Keratinocyte (primary cell): Measurements from ENCODE around the gene NLRC3. TPM values are rescaled to one million over a fixed set of nuclear protein-coding genes. Genes with fewer than 3 reads are reported as not detected.

Experiments used
- DNase-seq: peaks from one replicate; pipeline ENCODE4 v3.0.0-alpha.2; 2011; ENCODE audit warnings: low read depth, missing footprints, low spot score
- FAIRE-seq: peaks from 2 replicates; lab custom pipeline; 2011; peaks lifted over from hg19 to GRCh38; lab: Jason Lieb, UNC
- H2AFZ ChIP-seq: 2 replicates; pipeline ENCODE4 v1.6.0; 2012; ENCODE audit warnings: low read length, control low read depth, inconsistent platforms; ENCODE audit not compliant: control insufficient read depth
- H3K27ac ChIP-seq: 2 replicates; pipeline ENCODE4 v1.5.1; 2011; ENCODE audit warnings: low read length; ENCODE audit not compliant: control insufficient read depth, insufficient read depth
- H3K27me3 ChIP-seq: 3 replicates; pipeline ENCODE4 v1.6.0; 2011; ENCODE audit warnings: low read length; ENCODE audit not compliant: control insufficient read depth, insufficient read depth; ENCODE audit errors: extremely low read depth
- H3K36me3 ChIP-seq, 2 experiments: 2 replicates in 1 of 2; 3 replicates in 1 of 2; pipeline ENCODE4 v1.5.1; 2011; ENCODE audit warnings: low read length in 2 of 2, mild to moderate bottlenecking in 1 of 2; ENCODE audit not compliant: control insufficient read depth in 2 of 2, insufficient read depth in 2 of 2; ENCODE audit errors: extremely low read depth in 1 of 2
- H3K4me1 ChIP-seq: 3 replicates; pipeline ENCODE4 v1.5.1; 2011; ENCODE audit warnings: low read length; ENCODE audit not compliant: control insufficient read depth, insufficient read depth; ENCODE audit errors: extremely low read depth
- H3K4me2 ChIP-seq: 3 replicates; pipeline ENCODE4 v1.6.0; 2011; ENCODE audit warnings: low read depth, low read length; ENCODE audit not compliant: control insufficient read depth, insufficient read depth; ENCODE audit errors: extremely low read depth
- H3K4me3 ChIP-seq, 3 experiments: fragments of 200-600 bp in 1 of 3; sonication (generic) in 1 of 3; 2 replicates in 2 of 3; 3 replicates in 1 of 3; pipeline ENCODE4 v1.5.1; 2011 to 2016; ENCODE audit warnings: low read length in 3 of 3, mild to moderate bottlenecking in 3 of 3, control low read depth in 2 of 3, inconsistent platforms in 1 of 3, low read depth in 1 of 3, mixed read lengths in 1 of 3, mixed run types in 1 of 3, moderate library complexity in 1 of 3; ENCODE audit not compliant: control insufficient read depth in 2 of 3, insufficient read depth in 2 of 3; ENCODE audit errors: extremely low read depth in 1 of 3
- H3K79me2 ChIP-seq: 2 replicates; pipeline ENCODE4 v1.6.0; 2012; ENCODE audit warnings: low read length; ENCODE audit not compliant: control insufficient read depth, insufficient read depth
- H3K9ac ChIP-seq: 3 replicates; pipeline ENCODE4 v1.6.0; 2011; ENCODE audit warnings: low read length; ENCODE audit not compliant: control insufficient read depth, insufficient read depth; ENCODE audit errors: extremely low read depth
- H3K9me1 ChIP-seq: 3 replicates; pipeline ENCODE4 v1.6.0; 2011; ENCODE audit warnings: low read length; ENCODE audit not compliant: control insufficient read depth, insufficient read depth; ENCODE audit errors: extremely low read depth
- H3K9me3 ChIP-seq: 2 replicates; pipeline ENCODE4 v1.5.1; 2012; ENCODE audit warnings: low read depth, low read length; ENCODE audit not compliant: control insufficient read depth
- H4K20me1 ChIP-seq: 3 replicates; pipeline ENCODE4 v1.6.0; 2011; ENCODE audit warnings: low read length; ENCODE audit not compliant: control insufficient read depth, insufficient read depth; ENCODE audit errors: extremely low read depth
- CTCF ChIP-seq, 3 experiments: IDR thresholded peaks in 1 of 3; conservative IDR thresholded peaks in 1 of 3; optimal IDR thresholded peaks in 1 of 3; 2 replicates in 2 of 3; 3 replicates in 1 of 3; pipeline versions ENCODE3 to v1.5.1; 2011; ENCODE audit warnings: low read length in 3 of 3, mild to moderate bottlenecking in 3 of 3, moderate library complexity in 2 of 3, control low read depth in 1 of 3, inconsistent platforms in 1 of 3; ENCODE audit not compliant: insufficient read depth in 2 of 3; ENCODE audit errors: extremely low read depth in 1 of 3
- EZH2 ChIP-seq: IDR thresholded peaks from one replicate; pipeline ENCODE4 v1.6.1; 2012; ENCODE audit warnings: inconsistent platforms, mild to moderate bottlenecking, low read length, moderate library complexity
- dilution Hi-C: fragments of 300-500 bp; cut with MboI; formaldehyde crosslinking; loops from one replicate; pipeline ENCODE4 v1.7.0; 2020; ENCODE audit warnings: low sequenced_read_pairs; ENCODE audit not compliant: extremely low pct_ligation_motif_present
- polyA plus RNA-seq, 5 experiments: library from polyadenylated mRNA; depleted of rRNA in 3 of 5; stranded (reverse) in 3 of 5; stranded (forward) in 1 of 5; unstranded in 1 of 5; fragments of >200 nt; gene quantifications; 1 replicate in 1 of 5; 2 replicates in 3 of 5; 3 replicates in 1 of 5; pipeline versions ENCODE4 v1.2.1 to v1.2.3, GENCODE V29; 2011 to 2012; ENCODE audit warnings: missing spikeins in 2 of 5, low read depth in 1 of 5, low replicate concordance in 1 of 5

NLRC3 gene
- polyA plus RNA-seq, 1 donor (not counting 4 experiments of a cell fraction or from before 2014, with no cell fraction given), result not detected

- Histone ChIP-seq H4K20me1 (no peaks in the 10 kb centered on the region), H3K9me1 (peaks cover 2% of the 10 kb centered on the region), H3K9ac (no peak overlapping the region), H3K4me2 (no peak overlapping the region), H2AFZ (no peak overlapping the region), H3K27me3 (no peaks in the 10 kb centered on the region), H3K4me3 (no peak overlapping the region), H3K27ac (no peak overlapping the region), H3K79me2 (no peaks in the 10 kb centered on the region), H3K9me3 (peaks cover 3% of the 10 kb centered on the region), H3K4me1 (no peaks in the 10 kb centered on the region), H3K36me3 (peaks cover 7 to 11% of the 10 kb centered on the region in 2 experiments)
- FAIRE-seq (no peak), DNase-seq (no peak)
- dilution Hi-C loops, result no loop called here
- TF ChIP-seq CTCF (optimal IDR thresholded peaks at IDR 0.05 in 1 of 3, IDR thresholded peaks at IDR 0.05 in 1 of 3, conservative IDR thresholded peaks at IDR 0.05 in 1 of 3; ENCODE audit: extremely low read depth in 1 of 3, insufficient read depth in 2 of 3, low read length in 3 of 3) (no peak), EZH2 (no peak)
These were observed 25.1 kb upstream of the NLRC3 start for GRCh38 chr16:3602320-3602653.

GRCh38 chr16:3601614-3602319 is 24.6 kb upstream of the NLRC3 start:
- FAIRE-seq (no peak), DNase-seq (no peak)
- no peak overlapping the region for H3K4me3 ChIP-seq
- no peaks in the 10 kb centered on the region for H3K79me2 ChIP-seq
- peaks cover 2% of the 10 kb centered on the region for H3K9me1 ChIP-seq
- no peaks in the 10 kb centered on the region for H3K4me1 ChIP-seq
- no peaks in the 10 kb centered on the region for H3K27me3 ChIP-seq
- H3K36me3 ChIP-seq, result peaks cover 7 to 11% of the 10 kb centered on the region in 2 experiments
- H3K9ac ChIP-seq, result no peak overlapping the region
- peaks cover 3% of the 10 kb centered on the region for H3K9me3 ChIP-seq
- no peak overlapping the region for H3K4me2 ChIP-seq
- no peak overlapping the region for H3K27ac ChIP-seq
- no peaks in the 10 kb centered on the region for H4K20me1 ChIP-seq
- TF ChIP-seq EZH2 (no peak), CTCF (optimal IDR thresholded peaks at IDR 0.05 in 1 of 3, IDR thresholded peaks at IDR 0.05 in 1 of 3, conservative IDR thresholded peaks at IDR 0.05 in 1 of 3; ENCODE audit: extremely low read depth in 1 of 3, insufficient read depth in 2 of 3, low read length in 3 of 3) (no peak)
- dilution Hi-C loops, result no loop called here
- H2AFZ ChIP-seq, result no peak overlapping the region
